RWPE1 (cell line): ENCODE measurements around the gene CDCP1.

Experiments
- CTCF ChIA-PET: fragments of 350-600 bp; sonication (Branson Sonifier 250); formaldehyde crosslinking; extraction: SDS; loops from one replicate; lab custom pipeline; 2021; lab: Yijun Ruan, JAX
- POLR2A ChIA-PET: fragments of 400-600 bp; formaldehyde crosslinking; extraction: SDS; loops from one replicate; lab custom pipeline; 2020; ENCODE audit warnings: antibody characterized with exemption; ENCODE audit not compliant: low non-redundant PET; lab: Yijun Ruan, JAX
- DNase-seq: peaks from one replicate; pipeline ENCODE4 v3.0.0; 2012; ENCODE audit warnings: low spot score
- H3K27ac ChIP-seq: fragments of 450-650 bp; 2 replicates; pipeline ENCODE4 v1.5.1; 2017
- TF ChIP-seq, protein P1 (sequence below): fragments of 450-650 bp; conservative IDR thresholded peaks from 2 replicates; pipeline ENCODE4 v1.5.1; 2017; ENCODE audit warnings: low read depth, mild to moderate bottlenecking

CDCP1 gene

GRCh38 chr3:45124956-45125355, 21.2 kb downstream of the CDCP1 start:
- TF ChIP-seq, protein P1, sequence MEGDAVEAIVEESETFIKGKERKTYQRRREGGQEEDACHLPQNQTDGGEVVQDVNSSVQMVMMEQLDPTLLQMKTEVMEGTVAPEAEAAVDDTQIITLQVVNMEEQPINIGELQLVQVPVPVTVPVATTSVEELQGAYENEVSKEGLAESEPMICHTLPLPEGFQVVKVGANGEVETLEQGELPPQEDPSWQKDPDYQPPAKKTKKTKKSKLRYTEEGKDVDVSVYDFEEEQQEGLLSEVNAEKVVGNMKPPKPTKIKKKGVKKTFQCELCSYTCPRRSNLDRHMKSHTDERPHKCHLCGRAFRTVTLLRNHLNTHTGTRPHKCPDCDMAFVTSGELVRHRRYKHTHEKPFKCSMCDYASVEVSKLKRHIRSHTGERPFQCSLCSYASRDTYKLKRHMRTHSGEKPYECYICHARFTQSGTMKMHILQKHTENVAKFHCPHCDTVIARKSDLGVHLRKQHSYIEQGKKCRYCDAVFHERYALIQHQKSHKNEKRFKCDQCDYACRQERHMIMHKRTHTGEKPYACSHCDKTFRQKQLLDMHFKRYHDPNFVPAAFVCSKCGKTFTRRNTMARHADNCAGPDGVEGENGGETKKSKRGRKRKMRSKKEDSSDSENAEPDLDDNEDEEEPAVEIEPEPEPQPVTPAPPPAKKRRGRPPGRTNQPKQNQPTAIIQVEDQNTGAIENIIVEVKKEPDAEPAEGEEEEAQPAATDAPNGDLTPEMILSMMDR = no peak
- peak overlapping the region; percentile 92 for H3K27ac ChIP-seq
- ChIA-PET CTCF (no interaction called here), POLR2A (no interaction called here)
- DNase-seq = no peak

DNA sequence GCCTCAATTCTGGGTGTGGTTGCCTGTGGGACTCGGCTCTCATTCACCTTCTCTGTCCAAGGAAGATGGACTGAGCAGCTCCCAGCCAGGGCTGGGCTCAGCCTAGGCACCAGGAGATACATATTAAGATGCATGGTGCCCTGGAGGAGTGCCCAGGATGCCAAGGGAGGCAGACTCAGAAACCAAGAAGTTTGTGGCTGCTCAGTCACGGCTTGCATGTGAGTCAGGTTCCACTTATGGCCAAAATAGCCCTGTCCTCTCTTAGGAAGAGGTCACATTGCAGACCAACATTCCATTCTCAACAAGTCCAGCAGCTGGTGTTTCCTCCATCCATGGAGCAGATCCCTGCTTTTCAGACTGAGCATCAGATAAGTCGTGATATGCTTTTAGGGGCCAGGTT, 21.8 kb downstream of the CDCP1 start:
- POLR2A ChIA-PET = interaction anchor here (0.8 kb wide), 1 partner anchor 22 kb away, joined by 4 read pairs; the partner anchor contains the start of gene CDCP1
- TF ChIP-seq, protein P1 = no peak
- DNase-seq = peak; percentile 50
- CTCF ChIA-PET = no interaction called here
- peak overlapping the region; percentile 92 for H3K27ac ChIP-seq

GRCh38 chr3:45123581-45124269, 22.5 kb downstream of the CDCP1 start:
- ChIA-PET POLR2A (interaction anchor here (0.6 to 0.8 kb wide), 2 partner anchors 10 to 22 kb away, joined by 4 read pairs; partner anchors contain the start of gene CDCP1), CTCF (no interaction called here)
- H3K27ac ChIP-seq = peak overlapping the region; percentile 92
- TF ChIP-seq, protein P1 = no peak
- DNase-seq = peak; percentile 88

GRCh38 chr3:45123030-45123429, 23.1 kb downstream of the CDCP1 start:
- ChIA-PET POLR2A (interaction anchor here (0.6 kb wide), 1 partner anchor 11 kb away, joined by 4 read pairs; no protein-coding TSS in a partner anchor), CTCF (no interaction called here)
- TF ChIP-seq, protein P1 = no peak
- peak; percentile 72 for DNase-seq
- H3K27ac ChIP-seq = no peak overlapping the region; the same call in 1 of the 2 replicates

DNA sequence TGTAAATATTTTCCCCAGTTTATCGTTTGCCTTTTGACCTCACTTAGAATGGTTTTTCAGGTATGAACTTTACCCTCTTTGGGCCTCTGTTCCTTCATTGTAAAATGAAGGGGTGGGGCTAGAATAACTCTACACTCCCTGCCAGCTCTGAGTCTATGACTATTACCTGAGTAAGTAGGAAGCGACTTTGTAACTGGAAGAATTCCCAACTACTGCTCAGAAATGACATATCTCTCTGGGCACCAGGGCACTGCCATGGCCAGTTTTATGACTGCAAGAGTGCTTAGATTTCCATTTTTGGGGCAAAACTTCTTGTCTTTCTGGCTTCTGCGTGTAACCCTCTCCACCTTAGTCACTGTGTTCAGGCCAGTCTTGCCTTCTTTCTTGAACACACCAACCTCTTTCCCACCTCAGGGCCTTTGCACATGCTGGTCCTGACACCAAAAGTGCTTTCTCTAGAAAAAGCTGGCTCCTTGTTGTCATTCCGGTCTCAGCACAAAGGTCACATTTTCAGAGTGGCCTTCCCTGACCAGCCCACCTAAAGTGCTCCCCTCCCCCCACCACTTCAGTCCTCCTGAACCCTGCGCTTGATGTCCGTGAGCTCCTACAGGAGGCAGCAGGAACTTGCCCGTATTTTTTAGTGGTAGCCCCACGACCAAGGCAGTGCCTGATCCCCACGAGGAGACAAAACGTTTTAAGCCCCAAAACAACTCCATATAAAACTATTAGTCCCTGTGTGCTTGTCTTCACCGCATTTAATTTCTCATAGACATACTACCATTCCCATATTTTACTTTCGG, 25.6 kb downstream of the CDCP1 start:
- H3K27ac ChIP-seq = peak overlapping the region; percentile 79
- ChIA-PET CTCF (no interaction called here), POLR2A (no interaction called here)
- peak; percentile 77 for DNase-seq
- TF ChIP-seq, protein P1 = no peak

GRCh38 chr3:45119824-45120358, 26.3 kb downstream of the CDCP1 start:
- DNase-seq = no peak
- no peak overlapping the region for H3K27ac ChIP-seq
- CTCF ChIA-PET = no interaction called here
- TF ChIP-seq, protein P1 = no peak
- POLR2A ChIA-PET = no interaction called here
